Stimulated activated CD4-positive, alpha-beta T cell treated with anti-CD3 and anti-CD28 coated beads, Interleukin-1b, Interleukin-23, amount 100 ng/mL, for 1 hour (primary cell): ENCODE results near the gene NMUR2.

Experiments
- DNase-seq, 2 donors: peaks; one replicate each; pipeline ENCODE4 v3.0.0-alpha.2; 2020; ENCODE audit warnings: low read depth in 2 of 2

The NMUR2 gene

GRCh38 chr5:152405145-152405544 is at the start of gene NMUR2:
TSS of gene NMUR2 (minus strand) at chr5:152405279. CDS start at chr5:152405113, 166 bp downstream.
- DNase-seq = no peak

GRCh38 chr5:152443935-152444334 is 38.9 kb upstream of the NMUR2 start:
- no peak for DNase-seq

GRCh38 chr5:152439791-152440190 is 34.7 kb upstream of the NMUR2 start:
- DNase-seq = no peak

- no peak for DNase-seq
These were observed 32.8 kb upstream of the NMUR2 start for GRCh38 chr5:152437866-152438265.

GRCh38 chr5:152427721-152428120 is 22.6 kb upstream of the NMUR2 start:
- DNase-seq = no peak

- no peak for DNase-seq
These were observed 20.0 kb upstream of the NMUR2 start for GRCh38 chr5:152425083-152425482.

- no peak for DNase-seq
These were observed 19.4 kb upstream of the NMUR2 start for GRCh38 chr5:152424501-152424900.

GRCh38 chr5:152422081-152422480 is 17.0 kb upstream of the NMUR2 start:
- DNase-seq = no peak

- no peak for DNase-seq
These were observed 7.0 kb upstream of the NMUR2 start for GRCh38 chr5:152412129-152412528.

- no peak for DNase-seq
These were observed 1.0 kb upstream of the NMUR2 start for GRCh38 chr5:152406082-152406481.

- no peak for DNase-seq
These were observed 585 bp downstream of the NMUR2 start for GRCh38 chr5:152404494-152404893.

GRCh38 chr5:152403046-152403445 is 2.0 kb downstream of the NMUR2 start:
- no peak for DNase-seq

- no peak for DNase-seq
These were observed 4.2 kb downstream of the NMUR2 start for GRCh38 chr5:152400846-152401245.

GRCh38 chr5:152397581-152397980 is 7.5 kb downstream of the NMUR2 start:
- DNase-seq = no peak

- no peak for DNase-seq
These were observed 11.6 kb downstream of the NMUR2 start for GRCh38 chr5:152393441-152393840.

GRCh38 chr5:152389208-152389849 is 15.8 kb downstream of the NMUR2 start:
- no peak for DNase-seq

GRCh38 chr5:152388610-152389009 is 16.5 kb downstream of the NMUR2 start:
- DNase-seq = no peak

- no peak for DNase-seq
These were observed 24.5 kb downstream of the NMUR2 start for GRCh38 chr5:152380415-152381123.

GRCh38 chr5:152379331-152379730 is 25.7 kb downstream of the NMUR2 start:
- DNase-seq = no peak

- no peak for DNase-seq
These were observed 26.3 kb downstream of the NMUR2 start for GRCh38 chr5:152378730-152379129.

- DNase-seq = no peak
These were observed 28.2 kb downstream of the NMUR2 start for GRCh38 chr5:152376886-152377285.

- no peak for DNase-seq
These were observed 30.3 kb downstream of the NMUR2 start for GRCh38 chr5:152374711-152375275.

- no peak for DNase-seq
These were observed 32.2 kb downstream of the NMUR2 start for GRCh38 chr5:152372875-152373274.
